Immature natural killer cell (primary cell): ENCODE measurements around the gene ODF2. TPM values are rescaled to one million over a fixed set of nuclear protein-coding genes. Genes with fewer than 3 reads are reported as not detected.
"Not testable (repeated sequence)": the region's sequence is repeated elsewhere in the genome, so short reads cannot be mapped to it uniquely, and the experiment has no call there.

Experiments used
- DNase-seq, 3 donors: peaks; one replicate each; pipeline ENCODE4 v3.0.0; 2022; ENCODE audit warnings: mixed read lengths in 1 of 3
- H3K27ac Mint-ChIP-seq, 6 donors: one replicate each; pipeline ENCODE4 v1.8.0; 2020; ENCODE audit warnings: mixed read lengths in 6 of 6, mild to moderate bottlenecking in 5 of 6, inconsistent platforms in 4 of 6, moderate library complexity in 3 of 6
- H3K27me3 Mint-ChIP-seq, 3 donors: one replicate each; pipeline ENCODE4 v1.8.0; 2020 to 2021; ENCODE audit warnings: low read depth in 3 of 3, mild to moderate bottlenecking in 3 of 3, mixed read lengths in 3 of 3, moderate library complexity in 3 of 3, inconsistent platforms in 1 of 3
- H3K36me3 Mint-ChIP-seq, 3 donors: one replicate each; pipeline ENCODE4 v1.8.0; 2020; ENCODE audit warnings: mixed read lengths in 3 of 3, inconsistent platforms in 2 of 3, mild to moderate bottlenecking in 2 of 3
- H3K4me1 Mint-ChIP-seq, 2 donors: one replicate each; pipeline ENCODE4 v1.8.0; 2020; ENCODE audit warnings: inconsistent platforms in 2 of 2, mild to moderate bottlenecking in 2 of 2, mixed read lengths in 2 of 2, moderate library complexity in 1 of 2
- H3K4me3 Mint-ChIP-seq, 5 donors: one replicate each; pipeline ENCODE4 v1.8.0; 2020; ENCODE audit warnings: mild to moderate bottlenecking in 5 of 5, mixed read lengths in 5 of 5, inconsistent platforms in 3 of 5, moderate library complexity in 3 of 5
- H3K9me3 Mint-ChIP-seq, 6 donors: one replicate each; pipeline ENCODE4 v1.8.0; 2020; ENCODE audit warnings: mild to moderate bottlenecking in 6 of 6, mixed read lengths in 6 of 6, inconsistent platforms in 4 of 6, moderate library complexity in 3 of 6
- polyA plus RNA-seq, 3 donors: library from polyadenylated mRNA; unstranded; fragments of 300-500 nt; fragmentation: Illumina TruSeq; gene quantifications; one replicate each; pipeline ENCODE4 v1.2.3, GENCODE V29; 2021

Gene ODF2
- polyA plus RNA-seq, 3 donors from 2014 or later = 5.6 to 37.2 (median 12.9) TPM

GRCh38 chr9:128498911-128499310 is 43.1 kb downstream of the ODF2 start:
- H3K36me3 Mint-ChIP-seq = peaks cover 7 to 43% (median 9%) of the 10 kb centered on the region in 3 donors
- H3K4me1 Mint-ChIP-seq = peaks cover 4 to 6% of the 10 kb centered on the region in 2 donors
- no peak for DNase-seq
- no peak overlapping the region for H3K4me3 Mint-ChIP-seq
- peaks cover 0 to 1% (median 0%) of the 10 kb centered on the region in 6 donors for H3K9me3 Mint-ChIP-seq
- no peak overlapping the region for H3K27ac Mint-ChIP-seq
- peaks cover 0 to 2% (median 2%) of the 10 kb centered on the region in 3 donors for H3K27me3 Mint-ChIP-seq

- DNase-seq = no peak
- Mint-ChIP-seq H3K27ac (peak overlapping the region in 1 of 6 donors; percentile 58), H3K36me3 (peaks cover 7 to 40% (median 9%) of the 10 kb centered on the region in 3 donors), H3K4me1 (peaks cover 7 to 13% of the 10 kb centered on the region in 2 donors), H3K4me3 (no peak overlapping the region), H3K9me3 (peaks cover 0 to 1% (median 0%) of the 10 kb centered on the region in 6 donors), H3K27me3 (peaks cover 4 to 9% (median 5%) of the 10 kb centered on the region in 3 donors)
Measured at GRCh38 chr9:128499920-128500319, 44.1 kb downstream of the ODF2 start.

GRCh38 chr9:128503415-128503825 is 47.6 kb downstream of the ODF2 start:
- peaks cover 21 to 35% of the 10 kb centered on the region in 2 donors for H3K4me1 Mint-ChIP-seq
- peak overlapping the region in 2 of 6 donors; percentile 45 to 99 for H3K27ac Mint-ChIP-seq
- H3K4me3 Mint-ChIP-seq = peak overlapping the region; percentile 66 to 100 (median 99)
- H3K9me3 Mint-ChIP-seq, H3K27me3 Mint-ChIP-seq, DNase-seq: not testable (repeated sequence)
- peaks cover 0 to 22% (median 7%) of the 10 kb centered on the region in 3 donors for H3K36me3 Mint-ChIP-seq

- peaks cover 4 to 7% (median 6%) of the 10 kb centered on the region in 3 donors for H3K27me3 Mint-ChIP-seq
- DNase-seq = no peak
- H3K4me3 Mint-ChIP-seq = peak overlapping the region; percentile 66 to 100 (median 99)
- H3K27ac Mint-ChIP-seq = peak overlapping the region in 3 of 6 donors; percentile 25 to 99 (median 91)
- peaks cover 0 to 22% (median 7%) of the 10 kb centered on the region in 3 donors for H3K36me3 Mint-ChIP-seq
- H3K4me1 Mint-ChIP-seq = peaks cover 26 to 40% of the 10 kb centered on the region in 2 donors
- H3K9me3 Mint-ChIP-seq = peaks cover 0 to 1% (median 0%) of the 10 kb centered on the region in 6 donors
Measured at GRCh38 chr9:128503870-128504269, 48.1 kb downstream of the ODF2 start.

GRCh38 chr9:128504485-128505413 is 48.9 kb downstream of the ODF2 start, which contains the start of gene GLE1:
Gene GLE1, plus strand, starts transcription at chr9:128504719. Its CDS starts 87 bp downstream, at chr9:128504806.
- peaks cover 0 to 1% (median 0%) of the 10 kb centered on the region in 6 donors for H3K9me3 Mint-ChIP-seq

GRCh38 chr9:128505414-128505765 is 49.6 kb downstream of the ODF2 start:
- Mint-ChIP-seq H3K36me3 (peaks cover 0 to 17% (median 5%) of the 10 kb centered on the region in 3 donors), H3K27me3 (peaks cover 4 to 7% (median 6%) of the 10 kb centered on the region in 3 donors), H3K4me3 (peak overlapping the region; percentile 93 to 100 (median 99)), H3K27ac (peak overlapping the region; percentile 91 to 99 (median 98)), H3K9me3 (no peaks in the 10 kb centered on the region), H3K4me1 (peaks cover 32 to 48% of the 10 kb centered on the region in 2 donors)
- DNase-seq = no peak

More at GRCh38 chr9:128504485-128505413, 48.9 kb downstream of the ODF2 start, which contains the start of gene GLE1:
- H3K27ac Mint-ChIP-seq = peak within 1 kb of the TSS; percentile 91 to 99 (median 98)
- peaks cover 31 to 48% of the 10 kb centered on the region in 2 donors for H3K4me1 Mint-ChIP-seq
- H3K36me3 Mint-ChIP-seq = peaks cover 5 to 24% (median 5%) of the 10 kb centered on the region in 3 donors
- H3K4me3 Mint-ChIP-seq = peak within 1 kb of the TSS; percentile 93 to 100 (median 99)
- peaks cover 4 to 7% (median 6%) of the 10 kb centered on the region in 3 donors for H3K27me3 Mint-ChIP-seq
- DNase-seq = peak; percentile 96 to 97 (median 97)

GRCh38 chr9:128505906-128506305 is 50.1 kb downstream of the ODF2 start:
- Mint-ChIP-seq H3K4me3 (peak overlapping the region; percentile 93 to 100 (median 99)), H3K36me3 (peaks cover 0 to 13% (median 5%) of the 10 kb centered on the region in 3 donors), H3K27ac (peak overlapping the region in 3 of 6 donors; percentile 76 to 99 (median 98)), H3K4me1 (peaks cover 32 to 48% of the 10 kb centered on the region in 2 donors)
- DNase-seq, H3K27me3 Mint-ChIP-seq, H3K9me3 Mint-ChIP-seq: not testable (repeated sequence)

GRCh38 chr9:128512820-128513219 is 57.0 kb downstream of the ODF2 start:
- no peaks in the 10 kb centered on the region for H3K9me3 Mint-ChIP-seq
- peaks cover 28 to 40% of the 10 kb centered on the region in 2 donors for H3K4me1 Mint-ChIP-seq
- no peak for DNase-seq
- peak overlapping the region in 1 of 5 donors; percentile 41 for H3K4me3 Mint-ChIP-seq
- peaks cover 8 to 25% (median 21%) of the 10 kb centered on the region in 3 donors for H3K36me3 Mint-ChIP-seq
- peak overlapping the region in 1 of 6 donors; percentile 17 for H3K27ac Mint-ChIP-seq
- peaks cover 0 to 4% (median 0%) of the 10 kb centered on the region in 3 donors for H3K27me3 Mint-ChIP-seq

- H3K27me3 Mint-ChIP-seq = peaks cover 0 to 2% (median 0%) of the 10 kb centered on the region in 3 donors
- no peak overlapping the region for H3K27ac Mint-ChIP-seq
- peaks cover 29 to 57% (median 37%) of the 10 kb centered on the region in 3 donors for H3K36me3 Mint-ChIP-seq
- no peak overlapping the region for H3K4me3 Mint-ChIP-seq
- H3K4me1 Mint-ChIP-seq = peaks cover 2 to 10% of the 10 kb centered on the region in 2 donors
- DNase-seq = no peak
- peaks cover 0 to 1% (median 0%) of the 10 kb centered on the region in 6 donors for H3K9me3 Mint-ChIP-seq
Measured at GRCh38 chr9:128521956-128522355, 66.2 kb downstream of the ODF2 start.

GRCh38 chr9:128523199-128523925 is 67.6 kb downstream of the ODF2 start:
- no peak for DNase-seq
- Mint-ChIP-seq H3K27ac (peak overlapping the region in 1 of 6 donors; percentile 20), H3K4me1 (peaks cover 0 to 2% of the 10 kb centered on the region in 2 donors), H3K27me3 (peaks cover 0 to 2% (median 0%) of the 10 kb centered on the region in 3 donors), H3K4me3 (no peak overlapping the region), H3K9me3 (peaks cover 0 to 1% (median 0%) of the 10 kb centered on the region in 6 donors), H3K36me3 (peaks cover 22 to 52% (median 25%) of the 10 kb centered on the region in 3 donors)

- Mint-ChIP-seq H3K4me3 (no peak overlapping the region), H3K27me3 (peaks cover 0 to 2% (median 0%) of the 10 kb centered on the region in 3 donors), H3K36me3 (peaks cover 18 to 39% (median 24%) of the 10 kb centered on the region in 3 donors), H3K9me3 (no peaks in the 10 kb centered on the region), H3K4me1 (peaks cover 0 to 2% of the 10 kb centered on the region in 2 donors), H3K27ac (no peak overlapping the region)
- no peak for DNase-seq
Measured at GRCh38 chr9:128526720-128527119, 70.9 kb downstream of the ODF2 start.

- Mint-ChIP-seq H3K36me3 (peaks cover 24 to 33% (median 25%) of the 10 kb centered on the region in 3 donors), H3K9me3 (no peaks in the 10 kb centered on the region), H3K4me1 (peaks cover 0 to 2% of the 10 kb centered on the region in 2 donors), H3K27me3 (peaks cover 0 to 2% (median 0%) of the 10 kb centered on the region in 3 donors), H3K4me3 (no peak overlapping the region), H3K27ac (no peak overlapping the region)
- DNase-seq = no peak
Measured at GRCh38 chr9:128528445-128529160, 72.8 kb downstream of the ODF2 start.
